HG03196 (cell line): ENCODE results near the gene BCL2L11.

ENCODE experiments used
- ATAC-seq: cut with Tn5 transposase; IDR thresholded peaks from one replicate; pipeline ENCODE4 v1.9.1; 2021; ENCODE audit not compliant: unreplicated experiment

BCL2L11 gene

DNA sequence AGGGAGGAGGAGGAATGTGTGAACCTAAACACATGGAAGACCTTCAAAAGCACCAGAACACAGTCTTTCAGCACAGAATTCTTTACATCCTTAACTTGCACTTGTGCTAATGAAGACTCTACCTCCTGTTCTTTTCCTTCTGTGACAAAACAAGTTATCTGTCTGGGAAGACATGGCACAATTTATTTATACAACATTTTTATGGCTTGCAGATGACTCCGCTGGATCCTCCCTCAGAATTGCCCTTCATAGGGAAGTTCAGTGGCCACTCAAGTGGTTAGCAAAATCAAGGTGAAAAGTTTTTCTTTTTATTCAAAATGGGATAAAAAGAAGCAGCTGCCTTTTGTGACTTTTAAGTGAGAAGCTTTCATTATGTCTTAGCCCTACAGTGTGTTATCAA, 21.4 kb downstream of the BCL2L11 start:
- no peak for ATAC-seq

DNA sequence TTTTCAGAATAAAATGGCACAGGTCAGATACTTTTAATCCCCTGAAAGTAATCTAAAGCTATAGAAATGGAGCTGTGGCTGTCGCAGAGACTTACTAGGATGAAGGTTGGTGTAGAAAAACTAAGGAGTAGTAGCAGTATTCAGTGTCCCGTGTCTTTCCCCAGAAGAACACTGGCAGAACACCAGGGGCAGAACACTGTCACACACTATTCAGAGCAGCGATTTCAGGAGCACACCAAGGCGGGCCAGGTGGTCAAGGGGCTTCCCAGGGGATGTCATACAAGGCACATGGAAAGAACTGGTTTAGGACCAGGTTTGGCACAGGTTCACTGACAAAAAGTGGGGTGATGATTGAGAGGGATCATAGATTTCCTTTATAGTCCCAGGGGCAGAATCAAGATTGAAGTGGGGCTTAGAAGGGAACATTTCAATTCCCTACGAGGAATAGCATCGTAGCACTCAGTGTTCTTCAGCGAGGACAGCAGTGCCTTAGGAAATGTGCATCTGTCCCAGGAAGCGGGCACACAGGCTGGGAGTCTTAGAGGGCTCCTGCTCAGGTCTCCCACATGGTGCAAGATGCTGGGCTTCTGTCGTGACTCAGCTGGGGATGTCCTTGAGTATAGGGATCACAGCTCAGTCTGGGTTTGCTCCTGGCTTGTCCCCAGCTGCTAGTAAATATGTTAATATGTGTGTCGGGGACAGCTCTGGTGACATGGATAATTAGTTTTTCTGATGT, 22.6 kb downstream of the BCL2L11 start:
- no peak for ATAC-seq

DNA sequence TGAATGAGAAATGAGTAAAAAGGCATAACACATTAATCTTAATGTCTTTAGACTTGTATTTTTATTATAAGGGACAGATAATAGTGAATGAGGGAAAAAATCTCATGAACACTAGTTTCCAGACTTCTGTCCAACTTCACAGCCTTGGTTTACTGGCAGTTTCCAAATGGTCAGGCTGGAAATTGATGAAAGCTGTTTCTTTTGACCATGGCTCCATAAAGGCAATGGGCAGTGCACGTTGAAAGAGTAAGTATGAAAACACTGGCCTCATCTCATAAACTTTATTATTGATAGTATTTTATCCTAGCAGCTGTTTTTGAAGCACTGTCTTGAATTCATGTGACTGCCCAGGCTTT, 23.1 kb downstream of the BCL2L11 start:
- ATAC-seq = no peak

DNA sequence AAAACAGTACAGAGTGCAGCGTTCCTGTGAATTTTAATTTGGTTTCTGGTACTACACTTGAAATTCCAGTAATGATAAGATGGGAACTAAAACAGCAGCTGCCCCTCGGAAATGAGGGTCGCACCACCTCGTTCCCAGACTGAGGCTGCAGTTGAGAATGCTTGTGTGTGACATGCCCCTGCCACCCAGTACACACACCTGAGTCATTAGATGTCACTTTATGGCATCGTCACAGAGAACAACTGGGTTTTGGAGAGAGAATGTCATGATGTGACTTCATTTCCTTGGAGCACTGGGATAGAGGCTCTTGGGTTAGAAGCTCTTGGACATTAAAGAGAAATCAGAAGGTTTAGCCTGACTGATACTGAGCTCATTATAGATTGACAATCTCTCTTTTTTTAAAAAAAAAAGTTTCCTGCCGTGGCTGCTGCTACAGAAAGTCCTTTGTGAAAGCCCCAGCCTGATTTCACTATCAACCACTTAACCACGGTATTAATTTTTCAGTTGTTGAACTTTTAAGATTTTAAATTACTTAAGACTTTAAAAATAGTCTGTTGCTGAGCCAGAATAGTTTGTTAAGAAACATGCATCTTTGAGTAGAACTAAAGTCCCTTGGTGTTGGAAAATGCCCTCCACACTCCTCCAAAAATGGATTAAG, 24.5 kb downstream of the BCL2L11 start:
- ATAC-seq = no peak

DNA sequence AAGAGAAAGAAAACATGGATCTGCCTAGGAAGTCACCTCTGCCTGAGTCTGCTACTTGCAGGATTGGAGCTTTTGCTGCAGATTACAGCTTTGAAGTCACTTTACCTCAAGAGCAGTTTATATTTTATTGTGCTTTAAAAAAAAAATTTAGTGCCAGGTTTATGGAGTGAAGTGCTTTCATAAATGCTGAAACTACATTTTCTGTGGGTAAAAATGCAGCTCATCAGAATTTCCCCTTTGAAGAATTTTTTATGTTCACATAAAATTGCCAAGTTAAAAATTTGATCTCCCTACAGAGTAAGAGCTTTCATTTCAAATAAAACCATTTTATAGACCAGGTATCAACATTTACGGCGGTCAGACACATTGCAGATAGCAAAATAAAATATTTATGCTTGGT, 25.2 kb downstream of the BCL2L11 start:
- no peak for ATAC-seq

DNA sequence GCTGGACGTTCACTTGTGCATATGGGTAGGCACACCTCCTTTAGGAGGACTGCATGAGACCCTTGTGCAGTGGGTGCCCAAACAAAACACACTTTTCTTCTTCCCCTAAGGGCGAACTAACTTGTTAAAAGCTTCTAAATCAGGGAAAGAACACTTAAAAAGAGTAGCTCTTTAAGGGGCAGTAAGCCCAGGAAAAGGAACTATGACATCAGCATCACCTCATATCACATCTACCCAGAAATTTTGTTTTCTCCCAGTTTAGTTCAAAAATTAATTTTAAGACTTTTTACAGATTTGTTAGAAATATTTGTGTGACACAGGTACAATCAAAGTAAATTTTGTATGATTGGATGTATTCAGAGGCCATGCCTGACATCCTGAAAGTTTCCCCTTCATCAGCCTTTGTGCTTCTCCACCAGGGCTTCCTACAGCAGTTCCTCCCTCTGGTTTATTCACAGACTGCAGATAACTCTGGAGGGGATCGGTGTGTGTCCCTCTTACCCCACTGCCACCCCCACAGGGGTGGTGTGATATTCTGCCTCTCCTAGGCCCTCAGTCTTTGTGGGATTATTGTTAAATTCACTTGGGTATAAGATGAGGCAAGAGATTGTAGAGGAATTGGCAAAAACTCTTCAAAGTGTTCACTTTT, 27.6 kb downstream of the BCL2L11 start:
- no peak for ATAC-seq

DNA sequence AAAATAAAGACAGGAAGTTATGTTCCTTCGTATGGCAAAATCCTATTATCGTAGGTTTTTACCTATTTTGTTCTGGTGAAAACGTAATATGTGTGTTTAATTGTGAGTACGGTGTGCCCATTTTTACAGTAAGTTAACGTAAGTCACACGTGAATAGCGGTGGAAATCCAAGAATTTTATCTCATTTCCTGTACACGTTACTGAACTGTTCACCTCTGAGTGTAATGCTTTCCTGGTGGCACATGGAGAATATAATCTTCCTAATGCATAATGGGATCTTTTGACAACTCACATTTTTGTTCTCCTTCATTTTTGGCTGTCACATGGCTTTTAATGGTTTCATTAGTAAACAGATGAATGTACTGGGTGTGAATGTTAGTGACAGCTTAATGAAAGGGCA, 28.2 kb downstream of the BCL2L11 start:
- ATAC-seq = no peak

DNA sequence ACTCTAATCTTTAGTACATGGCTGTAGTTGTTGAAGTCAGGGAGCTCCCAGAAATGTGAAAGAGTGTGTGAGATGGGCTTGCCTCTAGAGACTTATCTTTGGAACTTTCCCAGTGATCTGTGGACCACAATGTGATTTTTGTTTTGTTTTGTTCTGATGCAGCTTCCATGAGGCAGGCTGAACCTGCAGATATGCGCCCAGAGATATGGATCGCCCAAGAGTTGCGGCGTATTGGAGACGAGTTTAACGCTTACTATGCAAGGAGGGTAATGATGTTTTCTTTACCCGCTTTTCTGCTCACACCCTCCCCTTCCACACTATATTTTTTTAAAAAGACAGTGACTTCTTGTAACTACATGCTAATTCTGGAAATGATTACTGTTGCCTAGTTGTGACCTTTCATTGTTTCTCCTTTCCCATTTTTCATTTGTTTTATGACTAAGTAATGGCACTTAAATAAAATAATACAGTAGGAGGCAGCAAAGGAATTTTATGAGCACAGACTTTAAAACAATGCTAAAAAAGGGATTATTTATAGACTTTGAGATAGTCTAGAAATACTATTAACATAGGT, 29.3 kb downstream of the BCL2L11 start:
- ATAC-seq = no peak

DNA sequence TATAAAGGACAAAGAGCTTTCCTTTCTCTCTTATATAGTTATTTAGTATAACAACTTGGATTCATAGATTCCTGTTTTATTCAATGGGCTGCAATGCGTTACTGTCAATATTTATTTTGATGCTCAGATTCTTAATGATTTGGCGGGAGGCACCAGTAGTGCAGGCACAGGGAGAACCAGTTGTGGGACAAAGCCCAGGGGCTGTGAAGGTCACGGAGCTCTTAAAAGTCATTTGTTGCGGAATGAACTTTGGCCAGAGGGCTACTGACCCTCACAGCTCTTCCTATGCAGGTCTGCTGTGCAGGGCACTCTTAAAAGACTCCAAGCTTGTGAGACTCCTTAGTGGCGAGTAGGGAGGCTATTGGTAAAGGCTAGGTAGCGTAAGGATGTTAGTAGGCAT, 34.0 kb downstream of the BCL2L11 start:
- no peak for ATAC-seq

DNA sequence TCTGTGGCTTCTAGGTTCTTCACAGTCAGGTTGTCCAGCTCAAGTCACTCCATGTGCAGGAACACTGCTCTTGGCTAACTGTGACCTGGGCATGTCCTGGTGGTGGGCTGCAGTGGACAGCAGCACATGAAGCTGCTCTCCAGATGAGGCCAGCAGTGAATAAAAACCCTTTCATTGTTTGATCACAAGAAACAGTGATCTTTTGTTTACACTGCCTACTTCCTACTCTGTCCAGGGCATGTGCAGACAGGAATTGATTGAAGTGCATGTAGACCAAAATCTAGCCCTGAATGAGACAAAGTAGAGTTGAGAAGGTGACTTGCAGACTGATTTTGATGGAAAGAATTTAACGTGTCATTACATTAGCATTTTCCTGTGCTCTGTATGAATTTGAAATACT, 34.9 kb downstream of the BCL2L11 start:
- ATAC-seq = no peak

DNA sequence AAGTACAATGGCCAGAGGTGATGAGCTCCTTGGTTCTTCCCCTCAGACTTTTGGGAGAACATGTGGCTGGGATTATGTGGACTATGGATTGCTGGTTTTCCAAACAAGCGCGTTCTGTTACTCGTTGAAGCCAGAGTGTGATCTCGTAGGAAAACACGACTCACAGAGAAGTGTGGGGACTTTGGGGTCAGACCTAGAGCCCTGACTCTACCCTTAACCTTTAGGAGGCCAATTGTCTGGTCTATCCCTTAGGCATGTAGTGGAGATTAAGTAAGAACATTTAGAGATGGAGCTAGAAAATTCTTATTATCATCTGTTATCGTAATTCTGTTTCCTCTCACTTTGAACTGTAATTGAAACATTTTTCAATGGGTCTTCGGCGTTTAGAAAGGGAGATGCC, 35.8 kb downstream of the BCL2L11 start:
- ATAC-seq = no peak

DNA sequence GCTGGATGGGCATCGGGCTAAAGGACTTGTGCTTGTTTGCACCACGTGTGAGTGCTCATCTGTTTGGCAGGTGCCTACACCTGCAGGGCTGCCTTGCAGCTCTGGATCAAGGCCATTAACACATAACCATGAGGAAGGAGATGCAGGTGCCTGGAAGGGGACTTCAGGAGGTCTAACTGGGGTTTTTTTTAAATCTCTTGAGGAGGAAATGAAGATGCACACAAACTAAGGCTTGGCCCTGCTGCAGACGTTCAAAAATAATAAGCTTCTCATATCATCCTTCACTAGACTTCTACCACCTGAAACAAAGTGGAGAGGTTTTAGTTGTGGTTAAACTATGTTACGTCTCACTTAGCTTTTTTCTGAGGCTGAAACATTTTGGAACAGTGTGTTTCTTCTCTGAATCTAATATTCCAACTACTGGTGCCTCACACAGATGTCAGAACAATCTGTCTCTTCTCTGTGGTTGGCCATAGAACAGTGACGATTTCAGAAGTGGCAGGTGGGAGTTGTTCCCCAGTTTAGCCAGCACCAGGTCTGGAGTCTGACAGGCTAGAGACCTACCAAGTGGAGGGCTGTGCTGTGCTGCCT, 36.5 kb downstream of the BCL2L11 start:
- no peak for ATAC-seq

DNA sequence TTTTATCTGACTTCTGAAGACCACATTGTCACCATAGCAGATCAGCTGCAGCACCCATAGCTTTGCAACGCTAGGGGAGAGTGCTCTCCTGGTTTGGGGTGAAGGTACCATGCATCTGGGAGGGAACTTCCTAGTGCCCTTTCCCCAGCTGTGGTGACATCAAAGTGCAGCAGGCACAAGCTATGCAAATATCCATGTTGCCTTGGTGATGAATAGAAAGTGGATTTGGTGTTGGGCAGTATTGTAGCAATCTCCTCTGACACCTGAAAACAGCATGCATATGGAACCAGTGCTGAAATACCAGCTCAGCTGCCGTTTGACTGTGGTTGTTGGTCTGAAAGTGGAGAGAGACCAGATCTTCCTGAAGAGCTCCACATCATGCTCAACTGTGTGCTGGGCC, 37.1 kb downstream of the BCL2L11 start:
- no peak for ATAC-seq

DNA sequence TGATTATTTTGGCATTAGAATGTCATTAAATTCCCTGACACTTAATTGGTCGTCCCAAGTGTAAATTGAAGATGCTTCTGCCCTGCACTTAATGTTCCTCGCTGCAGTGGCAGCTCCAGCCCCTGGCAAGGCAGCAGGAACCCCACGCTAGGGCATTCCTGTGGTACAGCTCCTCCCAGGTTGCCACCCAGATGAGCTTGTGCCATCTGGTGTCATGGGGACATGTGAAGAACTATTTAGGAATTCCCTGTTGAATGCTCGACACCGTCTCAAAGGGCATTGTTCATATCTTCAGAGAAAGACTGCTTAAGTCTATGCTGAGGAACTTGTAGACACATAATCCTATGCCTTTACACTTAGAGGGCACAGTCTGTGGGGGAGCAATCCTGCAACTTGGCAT, 38.9 kb downstream of the BCL2L11 start:
- ATAC-seq = no peak

DNA sequence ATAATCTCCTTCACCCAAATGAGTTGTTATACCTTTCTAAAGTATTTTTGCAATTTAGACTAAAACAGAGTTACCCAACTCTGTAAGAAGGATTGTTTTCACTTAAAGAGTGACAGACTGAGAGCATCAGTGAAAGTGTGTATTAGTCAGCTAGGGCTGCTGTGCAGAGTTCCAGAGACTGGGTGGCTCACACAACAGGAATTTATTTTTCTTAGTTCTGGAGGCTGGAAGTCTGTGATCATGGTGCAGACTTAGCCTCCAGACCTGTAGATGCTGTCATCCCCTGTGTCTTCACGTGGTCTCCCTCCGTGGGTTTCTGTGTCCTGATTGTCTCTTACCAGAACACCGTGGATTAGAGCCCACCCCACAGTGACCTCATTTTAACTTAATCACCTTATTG, 40.0 kb downstream of the BCL2L11 start:
- ATAC-seq = no peak

DNA sequence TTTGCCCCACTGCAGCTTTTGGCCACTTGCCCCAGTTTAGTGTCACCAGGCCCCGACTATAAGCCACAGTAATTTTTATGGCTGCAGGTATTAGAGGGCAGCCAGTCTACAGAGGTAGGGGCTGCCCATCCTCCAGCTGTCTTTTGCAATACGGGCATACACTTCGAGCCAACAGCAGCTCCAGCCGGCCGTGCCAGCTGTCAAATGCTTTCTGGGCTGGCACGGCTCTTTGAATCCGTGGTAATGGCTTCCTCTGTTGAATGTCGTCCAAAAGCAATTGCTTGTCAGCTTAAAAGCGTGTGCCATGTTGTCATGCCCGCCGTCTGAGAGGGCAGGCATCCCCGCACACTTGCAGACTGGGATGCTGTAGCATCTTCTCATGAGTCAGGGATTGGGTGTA, 41.3 kb downstream of the BCL2L11 start:
- no peak for ATAC-seq

DNA sequence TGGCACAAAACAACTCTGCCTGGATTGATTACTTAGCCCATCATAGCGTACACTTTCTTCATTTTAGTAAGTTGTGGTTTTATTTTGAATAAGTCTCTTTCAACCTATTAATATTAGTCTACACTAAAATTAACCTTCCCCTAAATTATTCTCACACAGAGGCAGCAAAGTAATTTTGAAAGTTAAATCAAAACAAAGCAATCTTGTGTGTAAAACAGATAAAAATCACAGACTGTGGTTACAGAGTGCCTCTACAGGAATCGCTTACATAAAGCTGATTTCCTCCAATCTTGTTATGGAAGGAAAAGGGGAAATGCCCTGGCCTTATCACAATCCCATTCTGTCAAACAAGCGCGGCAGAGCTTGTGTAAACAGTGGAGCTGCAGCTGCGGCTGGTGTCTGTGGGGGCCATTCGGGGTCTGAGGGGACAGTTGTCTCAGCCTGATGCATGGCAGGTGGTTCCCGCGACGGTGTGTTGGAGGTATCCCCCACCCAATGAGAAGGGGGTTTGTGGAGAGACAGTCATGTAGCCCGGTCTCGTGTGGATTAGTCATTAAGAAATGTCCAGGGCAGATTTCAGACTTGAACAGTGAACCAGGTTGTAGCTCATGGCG, 42.1 kb downstream of the BCL2L11 start:
- ATAC-seq = no peak

DNA sequence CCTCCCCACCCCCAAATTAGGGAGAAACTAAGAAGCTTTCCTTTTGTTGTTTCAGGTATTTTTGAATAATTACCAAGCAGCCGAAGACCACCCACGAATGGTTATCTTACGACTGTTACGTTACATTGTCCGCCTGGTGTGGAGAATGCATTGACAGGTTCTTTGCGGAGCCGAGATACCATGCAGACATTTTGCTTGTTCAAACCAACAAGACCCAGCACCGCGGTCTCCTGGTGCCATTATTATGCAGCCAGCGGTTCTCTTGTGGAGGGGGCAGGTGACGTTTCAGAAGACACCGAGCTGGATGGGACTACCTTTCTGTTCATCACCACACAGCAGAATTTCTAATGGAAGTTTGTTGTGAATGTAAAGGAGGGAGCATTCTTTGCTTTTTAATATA, 43.4 kb downstream of the BCL2L11 start:
- no peak for ATAC-seq

DNA sequence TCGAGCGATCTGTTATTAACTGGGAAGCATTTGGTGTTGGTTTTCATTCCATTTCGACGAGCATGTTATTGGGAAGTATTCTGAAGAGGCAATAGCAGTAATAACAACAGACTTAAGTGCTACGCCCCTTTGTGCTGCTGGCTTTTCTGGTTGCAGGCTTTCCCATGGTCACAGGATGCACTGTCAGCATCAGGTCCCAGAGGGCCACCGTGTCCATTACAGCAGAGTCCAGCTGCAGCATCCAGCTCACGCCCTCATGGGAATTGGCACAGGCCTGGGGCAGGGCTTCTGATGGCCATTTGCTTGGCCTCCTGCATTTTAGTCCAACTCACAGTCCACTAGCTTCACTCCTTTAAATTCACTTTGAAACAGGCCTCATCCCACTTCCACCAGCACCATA, 44.4 kb downstream of the BCL2L11 start:
- ATAC-seq = no peak

DNA sequence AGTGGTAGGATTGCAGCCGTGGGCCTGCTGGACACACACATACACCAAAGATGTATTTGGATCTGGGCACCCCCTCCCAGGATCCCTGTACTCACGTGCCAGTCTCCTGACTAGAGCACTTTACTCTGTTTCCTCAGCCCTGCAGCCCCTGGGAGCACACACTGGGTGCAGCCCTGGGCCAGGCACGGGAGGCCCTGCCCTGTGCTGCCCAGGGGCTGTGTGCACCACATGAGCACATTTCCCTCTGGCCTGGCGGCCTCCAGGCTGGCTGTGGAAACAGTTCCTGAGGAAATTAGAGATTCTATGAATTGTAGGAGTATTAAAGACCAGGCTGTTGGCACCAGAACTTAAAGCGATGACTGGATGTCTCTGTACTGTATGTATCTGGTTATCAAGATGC, 45.4 kb downstream of the BCL2L11 start:
- no peak for ATAC-seq

DNA sequence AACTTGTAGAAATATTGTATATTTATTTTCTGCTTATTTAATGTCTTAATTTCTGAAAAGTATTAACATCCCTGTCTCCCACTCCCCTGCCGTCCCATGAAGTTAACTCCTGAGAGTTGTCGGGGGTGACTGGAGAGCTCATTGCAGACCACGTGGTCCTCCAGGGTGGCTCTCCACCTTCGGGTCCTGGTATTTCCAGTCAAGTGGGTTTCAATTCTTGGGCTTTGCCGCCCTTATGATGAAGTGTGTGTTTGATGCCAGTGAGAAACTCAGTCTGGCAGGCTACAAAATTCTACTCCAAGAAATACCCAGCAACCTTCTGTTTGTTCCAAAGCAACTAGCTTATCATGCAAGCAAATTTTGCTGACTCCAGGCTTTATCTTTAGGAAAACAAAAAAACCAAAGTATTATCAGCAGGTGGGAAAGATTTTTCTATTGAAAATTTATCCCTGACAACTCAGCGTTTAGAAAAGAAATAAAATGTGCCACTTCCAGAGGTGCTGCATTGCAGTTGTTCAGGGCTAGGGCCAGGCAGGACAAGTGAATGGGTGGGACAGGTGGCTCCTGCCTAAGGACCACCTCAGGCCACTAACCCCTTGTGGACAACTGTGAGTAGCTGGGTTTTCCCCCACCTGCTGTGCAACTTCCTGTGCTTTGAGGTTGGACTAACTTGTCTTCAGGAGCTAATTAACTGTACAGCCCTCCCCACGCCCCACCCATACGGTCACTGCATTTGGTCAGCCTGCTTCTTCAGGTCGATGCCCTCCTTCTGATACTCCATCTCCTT, 46.6 kb downstream of the BCL2L11 start:
- ATAC-seq = no peak
